Adrenal gland (tissue), 5 donors: Measurements from ENCODE around the gene FAM78B.

Source experiments
- POLR2A ChIP-seq, 2 donors: fragments of 450-650 bp; IDR thresholded peaks; one replicate each; pipeline ENCODE4 v1.6.1; 2017; ENCODE audit warnings: antibody characterized with exemption in 2 of 2, mild to moderate bottlenecking in 2 of 2, moderate library complexity in 1 of 2
- TF ChIP-seq, protein P1 (sequence below), 6 experiments: fragments of 450-650 bp in 4 of 6; fragments of 200-600 bp in 2 of 6; sonication (generic) in 1 of 6; IDR thresholded peaks; 1 replicate in 5 of 6; 2 replicates in 1 of 6; pipeline versions ENCODE4 v1.5.1 to v1.8.0; 2016 to 2021; ENCODE audit warnings: antibody characterized with exemption in 6 of 6, mild to moderate bottlenecking in 2 of 6, moderate library complexity in 1 of 6
- donor health status: DM: no; HTN: no; CAD: no.

DNA sequence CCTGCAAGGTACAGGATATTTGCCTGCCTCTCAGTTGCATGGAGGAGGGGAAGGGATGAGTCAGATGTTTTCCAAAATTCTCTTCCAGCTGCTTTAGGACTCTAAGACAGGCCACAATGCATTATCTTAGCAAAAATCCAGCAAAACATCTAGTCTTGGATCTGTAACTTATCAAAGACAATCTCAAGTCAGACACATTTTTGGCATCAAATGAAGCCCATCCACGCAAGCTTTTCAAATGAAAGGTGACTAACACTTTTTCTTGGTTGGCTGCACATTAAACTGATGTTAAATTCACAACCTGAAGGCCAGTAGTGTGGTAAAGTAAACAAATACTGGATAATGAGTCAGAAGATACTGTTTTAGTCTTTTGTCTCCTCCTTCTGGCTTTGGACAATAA is 21.3 kb downstream of the FAM78B start:
- TF ChIP-seq, protein P1, sequence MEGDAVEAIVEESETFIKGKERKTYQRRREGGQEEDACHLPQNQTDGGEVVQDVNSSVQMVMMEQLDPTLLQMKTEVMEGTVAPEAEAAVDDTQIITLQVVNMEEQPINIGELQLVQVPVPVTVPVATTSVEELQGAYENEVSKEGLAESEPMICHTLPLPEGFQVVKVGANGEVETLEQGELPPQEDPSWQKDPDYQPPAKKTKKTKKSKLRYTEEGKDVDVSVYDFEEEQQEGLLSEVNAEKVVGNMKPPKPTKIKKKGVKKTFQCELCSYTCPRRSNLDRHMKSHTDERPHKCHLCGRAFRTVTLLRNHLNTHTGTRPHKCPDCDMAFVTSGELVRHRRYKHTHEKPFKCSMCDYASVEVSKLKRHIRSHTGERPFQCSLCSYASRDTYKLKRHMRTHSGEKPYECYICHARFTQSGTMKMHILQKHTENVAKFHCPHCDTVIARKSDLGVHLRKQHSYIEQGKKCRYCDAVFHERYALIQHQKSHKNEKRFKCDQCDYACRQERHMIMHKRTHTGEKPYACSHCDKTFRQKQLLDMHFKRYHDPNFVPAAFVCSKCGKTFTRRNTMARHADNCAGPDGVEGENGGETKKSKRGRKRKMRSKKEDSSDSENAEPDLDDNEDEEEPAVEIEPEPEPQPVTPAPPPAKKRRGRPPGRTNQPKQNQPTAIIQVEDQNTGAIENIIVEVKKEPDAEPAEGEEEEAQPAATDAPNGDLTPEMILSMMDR (IDR thresholded peaks at IDR 0.05), result no peak
- no peak for TF ChIP-seq POLR2A (IDR thresholded peaks at IDR 0.05)
